ENCODE measurements around the gene VSIG4. TPM values are rescaled to one million over a fixed set of nuclear protein-coding genes. Genes with fewer than 3 reads are reported as not detected.

Gene VSIG4
- total and polyA plus RNA-seq, 2 experiments from 2014 or later, result 3.2 to 8.8 TPM

DNA sequence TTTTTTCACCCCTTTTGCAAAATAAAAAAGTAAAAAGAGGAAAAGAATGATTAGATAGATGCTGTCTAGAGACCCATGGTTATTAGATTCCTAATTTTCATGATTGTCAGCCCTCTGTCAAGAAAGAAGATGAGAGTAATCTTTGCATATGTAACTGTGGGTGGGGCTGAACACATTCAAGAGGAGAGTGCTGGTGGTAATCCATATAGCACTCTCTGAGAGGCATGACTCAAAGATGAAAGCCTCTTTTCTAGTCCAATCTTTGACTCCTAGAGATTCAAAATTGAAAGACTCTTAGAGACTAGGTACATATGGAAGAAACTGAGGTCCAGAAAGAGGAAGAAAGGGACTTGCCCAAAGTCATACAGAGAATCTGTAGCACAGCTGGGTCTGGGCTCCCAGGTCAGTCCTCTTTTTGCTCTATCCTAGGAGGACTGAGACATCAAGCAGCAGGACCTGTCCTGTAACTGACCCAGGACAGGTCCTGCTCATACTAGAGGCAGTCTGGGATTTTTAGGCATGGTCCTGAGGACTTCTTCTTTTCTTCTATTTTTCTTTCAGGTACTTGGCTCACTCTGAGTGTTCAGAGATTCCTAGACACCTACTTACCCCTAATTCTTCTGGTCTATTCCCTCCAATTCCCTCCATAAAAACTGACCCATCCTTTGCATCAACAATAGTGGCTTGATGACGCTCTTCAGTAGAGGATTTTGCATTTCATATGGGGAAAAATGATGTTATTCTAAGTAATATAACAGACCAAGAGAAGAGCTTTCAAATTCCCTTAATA lies 23.8 kb downstream of the VSIG4 start:
- Histone ChIP-seq H3K27ac (no peak overlapping the region), H3K9me2 (replicated peaks; ENCODE audit: insufficient read depth) (no peaks in the 10 kb centered on the region), H3K36me3 (replicated peaks; ENCODE audit: insufficient read depth, low read depth) (no peaks in the 10 kb centered on the region), H3K9me3 (ENCODE audit: low read depth) (no peaks in the 10 kb centered on the region), H2AFZ (no peak overlapping the region), H3K4me3 (no peak overlapping the region), H3K27me3 (no peaks in the 10 kb centered on the region), H3K4me2 (no peak overlapping the region), H4K20me1 (ENCODE audit: insufficient read depth, poor library complexity, severe bottlenecking) (no peaks in the 10 kb centered on the region), H3K79me2 (no peaks in the 10 kb centered on the region), H3K4me1 (ENCODE audit: insufficient read depth) (peaks cover 3% of the 10 kb centered on the region)
- DNase-seq (ENCODE audit: low spot score), result no peak
- WGBS (ENCODE audit: low lambda C conversion rate, missing lambda C conversion rate), result 10% methylated on average over 1 of the region's 1 CpG
- TF ChIP-seq EZH2 (IDR thresholded peaks at IDR 0.05; ENCODE audit: borderline replicate concordance), result no peak
- TF ChIP-seq EZH2phosphoT487 (IDR thresholded peaks at IDR 0.05; ENCODE audit: low read depth, severe bottlenecking, unreplicated experiment), result no peak
- TF ChIP-seq, protein P1, sequence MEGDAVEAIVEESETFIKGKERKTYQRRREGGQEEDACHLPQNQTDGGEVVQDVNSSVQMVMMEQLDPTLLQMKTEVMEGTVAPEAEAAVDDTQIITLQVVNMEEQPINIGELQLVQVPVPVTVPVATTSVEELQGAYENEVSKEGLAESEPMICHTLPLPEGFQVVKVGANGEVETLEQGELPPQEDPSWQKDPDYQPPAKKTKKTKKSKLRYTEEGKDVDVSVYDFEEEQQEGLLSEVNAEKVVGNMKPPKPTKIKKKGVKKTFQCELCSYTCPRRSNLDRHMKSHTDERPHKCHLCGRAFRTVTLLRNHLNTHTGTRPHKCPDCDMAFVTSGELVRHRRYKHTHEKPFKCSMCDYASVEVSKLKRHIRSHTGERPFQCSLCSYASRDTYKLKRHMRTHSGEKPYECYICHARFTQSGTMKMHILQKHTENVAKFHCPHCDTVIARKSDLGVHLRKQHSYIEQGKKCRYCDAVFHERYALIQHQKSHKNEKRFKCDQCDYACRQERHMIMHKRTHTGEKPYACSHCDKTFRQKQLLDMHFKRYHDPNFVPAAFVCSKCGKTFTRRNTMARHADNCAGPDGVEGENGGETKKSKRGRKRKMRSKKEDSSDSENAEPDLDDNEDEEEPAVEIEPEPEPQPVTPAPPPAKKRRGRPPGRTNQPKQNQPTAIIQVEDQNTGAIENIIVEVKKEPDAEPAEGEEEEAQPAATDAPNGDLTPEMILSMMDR (IDR thresholded peaks at IDR 0.05; ENCODE audit: poor library complexity), result no peak

DNA sequence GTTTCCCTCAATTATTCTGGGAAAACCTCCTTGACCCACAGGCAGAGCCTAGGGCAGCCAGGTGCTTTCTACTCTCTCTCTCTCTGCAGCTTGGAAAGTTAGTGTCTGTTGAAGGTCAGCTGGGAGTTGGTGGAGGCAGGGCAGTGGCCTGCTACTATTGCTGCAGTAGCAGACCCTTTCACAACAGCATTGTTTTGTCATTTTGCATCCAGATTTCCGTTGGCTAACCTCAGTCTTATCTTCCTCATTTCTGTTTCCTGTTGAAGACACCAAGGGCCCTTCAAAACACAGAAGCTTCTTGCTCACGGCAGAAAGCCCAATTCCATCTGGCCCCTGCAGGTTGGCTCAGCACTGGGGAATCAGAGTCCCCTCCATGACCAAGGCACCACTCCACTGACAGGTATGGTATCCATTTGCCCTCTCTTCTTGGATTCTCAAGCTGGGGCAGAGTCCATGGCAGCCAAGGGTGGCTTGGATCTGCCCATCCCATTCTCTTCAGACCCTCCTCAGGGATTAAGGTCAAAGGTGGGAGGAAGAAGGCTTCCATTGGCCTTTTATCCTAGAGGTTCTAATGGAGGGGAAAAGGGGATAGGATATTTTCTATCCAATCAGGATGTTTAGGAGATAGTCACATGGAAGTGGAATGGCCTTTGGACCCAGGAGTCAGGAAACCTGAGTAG lies 24.6 kb downstream of the VSIG4 start:
- no peaks in the 10 kb centered on the region for H3K36me3 ChIP-seq (replicated peaks; ENCODE audit: insufficient read depth, low read depth)
- no peak for TF ChIP-seq EZH2 (IDR thresholded peaks at IDR 0.05; ENCODE audit: borderline replicate concordance)
- TF ChIP-seq, protein P1 (IDR thresholded peaks at IDR 0.05; ENCODE audit: poor library complexity), result no peak
- TF ChIP-seq EZH2phosphoT487 (IDR thresholded peaks at IDR 0.05; ENCODE audit: low read depth, severe bottlenecking, unreplicated experiment), result no peak
- no peaks in the 10 kb centered on the region for H3K27me3 ChIP-seq
- 55% methylated on average over 2 of the region's 2 CpGs for WGBS (ENCODE audit: low lambda C conversion rate, missing lambda C conversion rate)
- no peak overlapping the region for H2AFZ ChIP-seq
- no peak overlapping the region for H3K4me2 ChIP-seq
- H3K9me2 ChIP-seq (replicated peaks; ENCODE audit: insufficient read depth), result no peaks in the 10 kb centered on the region
- H3K79me2 ChIP-seq, result no peaks in the 10 kb centered on the region
- H4K20me1 ChIP-seq (ENCODE audit: insufficient read depth, poor library complexity, severe bottlenecking), result no peaks in the 10 kb centered on the region
- H3K4me1 ChIP-seq (ENCODE audit: insufficient read depth), result peaks cover 3% of the 10 kb centered on the region
- H3K9me3 ChIP-seq (ENCODE audit: low read depth), result no peaks in the 10 kb centered on the region
- no peak overlapping the region for H3K27ac ChIP-seq
- H3K4me3 ChIP-seq, result no peak overlapping the region
- DNase-seq (ENCODE audit: low spot score), result no peak

DNA sequence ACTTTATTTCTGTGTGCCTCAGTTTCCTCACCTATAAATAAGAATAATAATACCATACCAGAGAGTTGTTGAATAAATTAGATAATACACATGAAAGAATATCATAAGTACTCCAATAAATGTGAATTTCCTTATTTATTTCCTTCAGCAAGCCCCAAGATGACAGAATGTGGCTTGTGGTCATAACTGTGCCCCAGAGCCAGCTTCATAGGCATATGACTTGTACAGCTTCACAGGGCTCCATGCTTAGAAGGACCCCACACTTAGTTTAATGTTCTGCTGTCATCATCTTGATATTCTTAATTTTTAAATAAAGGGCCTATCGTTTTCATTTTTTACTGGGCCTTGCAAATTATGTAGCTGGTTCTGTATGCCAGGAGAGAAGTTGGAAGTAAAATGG lies 25.3 kb downstream of the VSIG4 start:
- Histone ChIP-seq H2AFZ (no peak overlapping the region), H3K79me2 (no peaks in the 10 kb centered on the region), H3K36me3 (replicated peaks; ENCODE audit: insufficient read depth, low read depth) (no peaks in the 10 kb centered on the region), H3K4me1 (ENCODE audit: insufficient read depth) (peaks cover 3% of the 10 kb centered on the region), H3K9me2 (replicated peaks; ENCODE audit: insufficient read depth) (no peaks in the 10 kb centered on the region), H4K20me1 (ENCODE audit: insufficient read depth, poor library complexity, severe bottlenecking) (no peaks in the 10 kb centered on the region), H3K4me2 (no peak overlapping the region), H3K4me3 (no peak overlapping the region), H3K27ac (no peak overlapping the region), H3K27me3 (no peaks in the 10 kb centered on the region), H3K9me3 (ENCODE audit: low read depth) (no peaks in the 10 kb centered on the region)
- no peak for TF ChIP-seq EZH2phosphoT487 (IDR thresholded peaks at IDR 0.05; ENCODE audit: low read depth, severe bottlenecking, unreplicated experiment)
- TF ChIP-seq, protein P1 (IDR thresholded peaks at IDR 0.05; ENCODE audit: poor library complexity), result no peak
- TF ChIP-seq EZH2 (IDR thresholded peaks at IDR 0.05; ENCODE audit: borderline replicate concordance), result no peak
- WGBS (ENCODE audit: low lambda C conversion rate, missing lambda C conversion rate), result 67% methylated on average over 1 of the region's 1 CpG
- DNase-seq (ENCODE audit: low spot score), result no peak

All from hepatocyte (in vitro differentiated cells).